Measurements from ENCODE around the gene C5AR2. TPM values are rescaled to one million over a fixed set of nuclear protein-coding genes. Genes with fewer than 3 reads are reported as not detected.
A peak's percentile ranks its signal among the peaks of the same experiment; 100 is the strongest.

The C5AR2 gene
- polyA plus RNA-seq, 1 donor (not counting 4 experiments of a cell fraction or from before 2014, with no cell fraction given), result not detected

DNA sequence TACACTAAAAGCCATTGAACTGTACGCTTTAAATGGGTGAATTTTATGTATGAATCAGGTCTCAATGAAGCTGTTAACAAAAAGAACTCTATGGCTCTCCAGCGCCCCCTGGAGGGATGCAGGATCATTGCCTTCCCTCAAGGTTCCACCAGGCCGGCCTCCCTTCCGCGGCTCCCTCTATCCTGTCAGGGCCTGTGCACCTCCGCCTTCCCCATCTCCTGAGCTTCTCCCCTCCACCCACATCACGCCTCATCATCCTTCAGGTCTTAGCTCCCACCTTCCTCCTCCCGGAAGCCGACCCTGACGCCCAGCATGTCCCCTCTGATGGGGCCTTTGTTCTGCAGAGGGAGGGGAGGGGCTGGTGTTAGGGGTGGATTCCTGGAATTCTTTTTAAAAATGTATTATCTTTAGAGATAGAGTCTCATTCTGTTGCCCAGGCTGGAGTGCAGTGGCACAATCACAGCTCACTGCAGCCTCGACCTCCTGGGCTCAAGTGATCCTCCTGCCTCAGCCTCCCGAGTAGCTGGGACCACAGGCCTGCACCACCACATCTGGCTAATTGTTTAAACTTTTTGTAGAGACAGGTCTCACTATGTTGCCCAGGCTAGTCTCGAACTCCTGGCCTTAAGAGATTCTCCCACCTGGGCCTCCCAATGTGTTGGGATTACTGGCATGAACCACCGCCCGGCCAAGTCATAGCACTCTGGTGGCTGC lies 59.7 kb downstream of the C5AR2 start:
- H3K27ac ChIP-seq (ENCODE audit: control insufficient read depth, insufficient read depth, low read length), result no peak overlapping the region
- no peaks in the 10 kb centered on the region for H3K9me3 ChIP-seq (ENCODE audit: control insufficient read depth, low read depth, low read length)
- H3K27me3 ChIP-seq (ENCODE audit: control insufficient read depth, extremely low read depth, insufficient read depth, low read length), result no peaks in the 10 kb centered on the region
- DNase-seq (ENCODE audit: low read depth, low spot score) (peak; percentile 5), FAIRE-seq (no peak)
- no peak overlapping the region for H3K9ac ChIP-seq (ENCODE audit: control insufficient read depth, extremely low read depth, insufficient read depth, low read length)
- H3K79me2 ChIP-seq (ENCODE audit: control insufficient read depth, insufficient read depth, low read length), result no peaks in the 10 kb centered on the region
- H2AFZ ChIP-seq (ENCODE audit: control insufficient read depth, low read length), result no peak overlapping the region
- no peak overlapping the region for H3K4me2 ChIP-seq (ENCODE audit: control insufficient read depth, extremely low read depth, insufficient read depth, low read depth, low read length)
- no peak overlapping the region for H3K4me3 ChIP-seq (ENCODE audit: control insufficient read depth in 2 of 3, extremely low read depth in 1 of 3, insufficient read depth in 2 of 3, low read depth in 1 of 3, low read length in 3 of 3)
- H4K20me1 ChIP-seq (ENCODE audit: control insufficient read depth, extremely low read depth, insufficient read depth, low read length), result no peaks in the 10 kb centered on the region
- dilution Hi-C loops (cut with MboI; ENCODE audit: extremely low pct_ligation_motif_present, low sequenced_read_pairs), result no loop called here
- no peaks in the 10 kb centered on the region for H3K36me3 ChIP-seq (ENCODE audit: control insufficient read depth in 2 of 2, extremely low read depth in 1 of 2, insufficient read depth in 2 of 2, low read length in 2 of 2)
- H3K4me1 ChIP-seq (ENCODE audit: control insufficient read depth, extremely low read depth, insufficient read depth, low read length), result no peaks in the 10 kb centered on the region
- TF ChIP-seq, protein P1, sequence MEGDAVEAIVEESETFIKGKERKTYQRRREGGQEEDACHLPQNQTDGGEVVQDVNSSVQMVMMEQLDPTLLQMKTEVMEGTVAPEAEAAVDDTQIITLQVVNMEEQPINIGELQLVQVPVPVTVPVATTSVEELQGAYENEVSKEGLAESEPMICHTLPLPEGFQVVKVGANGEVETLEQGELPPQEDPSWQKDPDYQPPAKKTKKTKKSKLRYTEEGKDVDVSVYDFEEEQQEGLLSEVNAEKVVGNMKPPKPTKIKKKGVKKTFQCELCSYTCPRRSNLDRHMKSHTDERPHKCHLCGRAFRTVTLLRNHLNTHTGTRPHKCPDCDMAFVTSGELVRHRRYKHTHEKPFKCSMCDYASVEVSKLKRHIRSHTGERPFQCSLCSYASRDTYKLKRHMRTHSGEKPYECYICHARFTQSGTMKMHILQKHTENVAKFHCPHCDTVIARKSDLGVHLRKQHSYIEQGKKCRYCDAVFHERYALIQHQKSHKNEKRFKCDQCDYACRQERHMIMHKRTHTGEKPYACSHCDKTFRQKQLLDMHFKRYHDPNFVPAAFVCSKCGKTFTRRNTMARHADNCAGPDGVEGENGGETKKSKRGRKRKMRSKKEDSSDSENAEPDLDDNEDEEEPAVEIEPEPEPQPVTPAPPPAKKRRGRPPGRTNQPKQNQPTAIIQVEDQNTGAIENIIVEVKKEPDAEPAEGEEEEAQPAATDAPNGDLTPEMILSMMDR (optimal IDR thresholded peaks at IDR 0.05 in 1 of 3, IDR thresholded peaks at IDR 0.05 in 1 of 3, conservative IDR thresholded peaks at IDR 0.05 in 1 of 3; ENCODE audit: extremely low read depth in 1 of 3, insufficient read depth in 2 of 3, low read length in 3 of 3), result peak; percentile 79 to 93 (median 86)
- TF ChIP-seq EZH2 (IDR thresholded peaks at IDR 0.05; ENCODE audit: low read length), result no peak
- no peaks in the 10 kb centered on the region for H3K9me1 ChIP-seq (ENCODE audit: control insufficient read depth, extremely low read depth, insufficient read depth, low read length)

Other genes starting within 250 kb of the C5AR2 start
- gene ZC3H4, start 218.4 kb upstream of the C5AR2 start, polyA plus RNA-seq, result 2.9 to 12.6 TPM (median 5.6 TPM) in 3 replicates
- gene SAE1, start 201.3 kb upstream of the C5AR2 start, polyA plus RNA-seq, result 58.7 to 107 TPM (median 102 TPM) in 3 replicates
- gene BBC3, start 101.0 kb upstream of the C5AR2 start, polyA plus RNA-seq, result 0.60 to 1.1 TPM (median 0.89 TPM) in 3 replicates
- gene CCDC9, start 75.7 kb upstream of the C5AR2 start, polyA plus RNA-seq, result 2.2 to 3.8 TPM (median 2.8 TPM) in 3 replicates
- 0.35 to 0.68 TPM (median 0.50 TPM) in 3 replicates for gene INAFM1, start 57.3 kb upstream of the C5AR2 start, polyA plus RNA-seq
- 0.15 to 0.63 TPM (median 0.42 TPM) in 3 replicates for gene C5AR1, start 22.3 kb upstream of the C5AR2 start, polyA plus RNA-seq
- 6.4 to 9.1 TPM (median 8.9 TPM) in 3 replicates for gene DHX34, start 17.1 kb downstream of the C5AR2 start, polyA plus RNA-seq
- 1.7 to 4.3 TPM (median 3.0 TPM) in 3 replicates for gene MEIS3, start 87.4 kb downstream of the C5AR2 start, polyA plus RNA-seq
- gene SLC8A2, start 139.7 kb downstream of the C5AR2 start, polyA plus RNA-seq, result 0.03 to 0.17 TPM (median 0.04 TPM) in 3 replicates
- 7.0 to 10.2 TPM (median 7.3 TPM) in 3 replicates for gene KPTN, start 152.0 kb downstream of the C5AR2 start, polyA plus RNA-seq
- gene NAPA, start 182.9 kb downstream of the C5AR2 start, polyA plus RNA-seq, result 89.0 to 109 TPM (median 99.8 TPM) in 3 replicates
- gene ZNF541, start 241.0 kb downstream of the C5AR2 start, polyA plus RNA-seq, result not detected in 3 replicates

All from keratinocyte (primary cell).